Epithelial cell of esophagus (primary cell): ENCODE measurements around the gene UBE2H.

ENCODE experiments used
- DNase-seq: peaks from one replicate; pipeline ENCODE4 v3.0.0; 2010; ENCODE audit warnings: low read depth
- H3K4me3 ChIP-seq: 2 replicates; pipeline ENCODE4 v1.5.1; 2011; ENCODE audit warnings: mild to moderate bottlenecking, low read length, control low read depth
- TF ChIP-seq, protein P1 (sequence below): IDR thresholded peaks from 2 replicates; pipeline ENCODE4 v1.5.1; 2011; ENCODE audit warnings: low read depth, mild to moderate bottlenecking, low read length, control low read depth, inconsistent platforms; ENCODE audit not compliant: insufficient read depth; ENCODE audit errors: missing control alignments

UBE2H gene

DNA sequence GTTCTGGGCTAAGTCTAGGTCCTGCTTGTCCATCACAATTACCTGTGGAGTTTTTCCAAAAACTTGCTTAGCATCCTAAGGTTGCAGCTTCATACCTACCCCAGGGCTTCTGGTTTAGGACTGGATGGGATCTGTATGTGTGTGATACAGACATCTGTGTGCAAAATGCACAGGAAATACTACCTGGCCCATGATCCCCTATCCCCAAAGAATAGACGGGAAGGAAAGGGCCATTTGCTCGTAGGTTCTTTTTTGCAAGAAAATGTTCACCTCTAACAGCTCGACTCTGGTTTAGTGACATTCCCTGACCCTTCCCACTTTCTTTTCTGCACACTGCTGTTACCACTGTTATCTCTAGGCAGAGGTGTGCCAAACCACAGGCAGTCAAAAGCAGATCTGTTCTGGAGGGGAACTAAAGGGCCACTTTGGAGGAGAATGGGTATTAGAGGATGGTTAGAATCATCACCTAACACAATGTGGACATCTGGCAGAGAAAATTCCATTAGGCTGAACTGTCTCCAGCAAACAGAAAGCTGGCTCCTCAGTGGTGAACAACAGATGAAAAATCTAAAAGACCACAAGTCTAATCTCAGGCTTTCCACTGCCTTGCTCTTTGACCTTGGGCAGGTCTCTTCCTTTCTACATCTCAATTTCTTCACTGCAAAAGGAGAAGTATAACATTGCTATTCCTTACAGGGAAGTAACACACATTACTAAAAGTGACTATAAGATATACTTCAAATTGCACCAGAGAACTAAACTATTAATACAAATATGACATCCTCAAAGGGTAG, 107.4 kb downstream of the UBE2H start:
- TF ChIP-seq, protein P1, sequence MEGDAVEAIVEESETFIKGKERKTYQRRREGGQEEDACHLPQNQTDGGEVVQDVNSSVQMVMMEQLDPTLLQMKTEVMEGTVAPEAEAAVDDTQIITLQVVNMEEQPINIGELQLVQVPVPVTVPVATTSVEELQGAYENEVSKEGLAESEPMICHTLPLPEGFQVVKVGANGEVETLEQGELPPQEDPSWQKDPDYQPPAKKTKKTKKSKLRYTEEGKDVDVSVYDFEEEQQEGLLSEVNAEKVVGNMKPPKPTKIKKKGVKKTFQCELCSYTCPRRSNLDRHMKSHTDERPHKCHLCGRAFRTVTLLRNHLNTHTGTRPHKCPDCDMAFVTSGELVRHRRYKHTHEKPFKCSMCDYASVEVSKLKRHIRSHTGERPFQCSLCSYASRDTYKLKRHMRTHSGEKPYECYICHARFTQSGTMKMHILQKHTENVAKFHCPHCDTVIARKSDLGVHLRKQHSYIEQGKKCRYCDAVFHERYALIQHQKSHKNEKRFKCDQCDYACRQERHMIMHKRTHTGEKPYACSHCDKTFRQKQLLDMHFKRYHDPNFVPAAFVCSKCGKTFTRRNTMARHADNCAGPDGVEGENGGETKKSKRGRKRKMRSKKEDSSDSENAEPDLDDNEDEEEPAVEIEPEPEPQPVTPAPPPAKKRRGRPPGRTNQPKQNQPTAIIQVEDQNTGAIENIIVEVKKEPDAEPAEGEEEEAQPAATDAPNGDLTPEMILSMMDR, result no peak
- no peak overlapping the region for H3K4me3 ChIP-seq
- peak; percentile 38 for DNase-seq

DNA sequence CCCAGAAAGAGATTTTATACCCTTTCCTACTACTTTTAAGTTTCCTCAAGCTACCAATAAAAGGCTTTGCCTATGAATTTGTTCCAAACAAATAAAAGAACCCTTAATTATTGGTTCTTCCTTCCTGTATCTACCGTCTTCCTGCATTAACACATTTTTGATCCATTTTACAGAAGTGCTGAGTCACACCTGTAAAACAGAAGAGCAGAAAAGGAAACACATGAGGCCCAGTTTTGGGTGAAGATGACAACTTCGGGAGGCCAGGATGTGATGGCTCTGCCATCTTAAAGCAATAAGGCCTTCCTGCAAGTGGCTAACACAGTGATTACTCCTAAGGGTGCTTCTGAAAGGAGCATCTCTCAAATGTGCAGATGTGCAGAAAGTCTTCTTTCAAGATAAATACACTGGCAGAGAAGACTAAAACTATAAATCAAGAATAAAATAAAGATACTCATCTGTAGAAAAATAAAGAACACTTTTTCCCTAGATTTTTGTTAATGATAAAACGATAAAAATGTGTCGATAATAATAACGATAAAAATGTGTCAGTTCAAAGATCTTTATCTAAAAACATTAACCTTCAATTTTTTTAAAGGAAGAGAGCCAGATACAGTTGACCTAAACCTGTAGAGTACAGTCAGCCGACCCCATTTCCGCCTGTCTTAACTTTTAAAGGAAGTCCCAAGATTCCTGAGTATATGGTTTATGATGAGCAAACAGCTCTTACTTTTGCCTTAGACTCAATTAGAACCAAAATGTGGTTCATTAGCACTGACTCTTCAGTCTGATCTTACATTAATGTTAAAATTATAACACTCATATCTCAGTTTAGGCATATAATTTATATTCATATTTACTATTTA, 108.6 kb downstream of the UBE2H start:
- H3K4me3 ChIP-seq, result no peak overlapping the region
- no peak for DNase-seq
- TF ChIP-seq, protein P1, result no peak

DNA sequence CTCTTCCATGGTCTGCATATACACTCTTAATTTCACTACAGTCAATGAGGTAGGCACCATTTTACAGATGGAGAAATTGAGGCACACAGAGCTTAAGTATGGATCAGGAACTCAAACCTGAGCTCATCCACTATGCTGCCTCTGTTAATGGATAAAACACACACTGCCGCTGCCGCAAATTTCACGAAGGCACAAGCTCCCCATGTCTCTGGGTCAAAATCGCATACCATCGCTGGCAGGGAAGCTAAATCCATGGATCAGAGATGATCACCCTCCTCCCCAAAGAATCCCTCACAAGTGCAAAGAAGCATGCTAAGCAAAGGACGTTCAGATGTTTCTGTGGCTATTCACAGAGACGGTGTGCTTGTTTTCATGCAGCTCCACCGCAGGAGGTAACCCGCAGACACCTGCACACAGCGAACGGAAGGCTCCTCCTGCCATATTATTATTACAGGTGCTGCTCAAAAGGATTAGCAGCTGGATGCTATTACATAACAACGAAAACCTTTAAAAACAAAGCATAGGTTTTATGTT, 109.3 kb downstream of the UBE2H start:
- DNase-seq, result no peak
- H3K4me3 ChIP-seq, result no peak overlapping the region
- TF ChIP-seq, protein P1, result no peak

DNA sequence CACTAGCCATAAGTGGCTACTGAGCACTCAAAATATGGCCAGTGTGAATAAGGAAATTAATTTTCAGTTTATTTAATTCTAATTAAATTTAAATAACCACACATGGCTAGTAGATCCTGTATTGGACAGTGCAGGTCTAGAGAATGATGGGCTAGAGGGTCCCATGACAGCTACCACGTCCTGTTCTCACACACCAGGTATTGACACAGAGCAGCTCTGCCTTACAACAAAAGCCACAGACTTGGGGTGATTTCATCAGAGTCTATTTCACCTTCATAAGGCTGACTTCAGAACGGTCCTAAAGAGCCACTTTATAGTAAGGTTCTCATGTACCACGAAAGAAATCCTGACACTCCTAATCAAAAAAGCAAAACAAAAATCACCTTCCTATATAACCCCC, 111.3 kb downstream of the UBE2H start:
- TF ChIP-seq, protein P1, result no peak
- no peak for DNase-seq

DNA sequence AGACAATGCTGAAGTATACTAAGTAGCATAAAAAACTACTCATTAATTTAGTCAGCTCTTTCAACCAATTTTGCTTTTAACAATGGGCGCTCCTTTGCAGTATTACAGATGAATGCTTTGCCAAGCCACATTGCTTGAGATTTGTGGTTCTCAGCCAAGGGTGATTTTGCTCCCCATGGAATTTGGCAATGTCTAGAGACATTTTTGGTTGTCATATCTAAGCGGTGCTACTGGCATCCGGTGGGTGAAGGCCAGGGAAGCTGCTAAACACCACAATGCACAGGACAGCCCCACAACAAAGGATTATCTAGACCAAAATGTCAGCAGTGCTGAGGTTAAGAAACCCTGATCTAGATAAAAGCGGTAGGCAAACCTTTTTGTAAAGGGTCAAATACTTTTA, 112.0 kb downstream of the UBE2H start:
- no peak for DNase-seq
- TF ChIP-seq, protein P1, result no peak
- no peak overlapping the region for H3K4me3 ChIP-seq

More for the DNA sequence above, 111.3 kb downstream of the UBE2H start:
- no peak overlapping the region for H3K4me3 ChIP-seq

DNA sequence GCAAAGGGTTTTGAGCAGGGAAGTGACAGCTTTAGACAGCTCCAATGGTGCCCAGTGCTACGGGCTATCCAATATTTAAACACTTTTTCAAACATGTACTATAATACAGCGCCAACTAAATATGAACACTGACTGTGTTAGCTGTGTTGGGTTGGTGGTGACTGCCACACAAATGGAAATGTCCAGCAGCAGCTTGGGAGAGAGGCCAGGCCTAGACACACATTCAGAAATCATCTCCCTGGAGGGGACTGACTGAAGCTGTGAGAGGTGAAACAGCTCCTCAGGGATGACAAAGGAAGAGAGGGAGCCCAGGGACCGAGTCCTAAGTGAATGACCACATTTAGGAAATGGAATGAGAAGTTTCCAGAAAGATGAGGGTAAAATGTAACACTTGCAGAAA, 115.8 kb downstream of the UBE2H start:
- TF ChIP-seq, protein P1, result no peak
- DNase-seq, result no peak
- H3K4me3 ChIP-seq, result no peak overlapping the region
